ENCODE results near the gene TCERG1L. TPM values are rescaled to one million over a fixed set of nuclear protein-coding genes. Genes with fewer than 3 reads are reported as not detected.

TCERG1L gene
- total RNA-seq, 6 experiments from 2014 or later: not detected

- H3K9me3 ChIP-seq: no peaks in the 10 kb centered on the region
- no peaks in the 10 kb centered on the region for H3K36me3 ChIP-seq
- no peaks in the 10 kb centered on the region for H3K4me1 ChIP-seq
- ATAC-seq (no peak), DNase-seq (no peak)
- TF ChIP-seq POLR2A (IDR thresholded peaks at IDR 0.05) (no peak), CTCF (IDR thresholded peaks at IDR 0.05) (no peak)
- no peak overlapping the region for H3K27ac ChIP-seq
- no peak overlapping the region for H3K4me3 ChIP-seq
- WGBS (ENCODE audit: insufficient coverage, low coverage, low lambda C conversion rate, missing lambda C conversion rate): 47% methylated on average over 12 of the region's 26 CpGs
- intact Hi-C loops (cut with DNase I): no loop called here
- H3K27me3 ChIP-seq: no peaks in the 10 kb centered on the region
Measured at GRCh38 chr10:131206111-131206995, 105.2 kb downstream of the TCERG1L start.

- 79% methylated on average over 6 of the region's 9 CpGs for WGBS (ENCODE audit: insufficient coverage, low coverage, low lambda C conversion rate, missing lambda C conversion rate)
- no peaks in the 10 kb centered on the region for H3K4me1 ChIP-seq
- H3K27ac ChIP-seq: no peak overlapping the region
- intact Hi-C loops (cut with DNase I): no loop called here
- H3K9me3 ChIP-seq: no peaks in the 10 kb centered on the region
- H3K4me3 ChIP-seq: no peak overlapping the region
- TF ChIP-seq CTCF (IDR thresholded peaks at IDR 0.05) (no peak), POLR2A (IDR thresholded peaks at IDR 0.05) (no peak)
- no peak for DNase-seq
- no peak for ATAC-seq
- H3K36me3 ChIP-seq: no peaks in the 10 kb centered on the region
- H3K27me3 ChIP-seq: no peaks in the 10 kb centered on the region
Measured at GRCh38 chr10:131205556-131205955, 106.0 kb downstream of the TCERG1L start.

GRCh38 chr10:131204406-131205152, 106.9 kb downstream of the TCERG1L start:
- H3K4me1 ChIP-seq: no peaks in the 10 kb centered on the region
- H3K4me3 ChIP-seq: no peak overlapping the region
- DNase-seq (no peak), ATAC-seq (no peak)
- no peaks in the 10 kb centered on the region for H3K27me3 ChIP-seq
- intact Hi-C loops (cut with DNase I): no loop called here
- no peak for TF ChIP-seq POLR2A (IDR thresholded peaks at IDR 0.05)
- no peak for TF ChIP-seq CTCF (IDR thresholded peaks at IDR 0.05)
- no peak overlapping the region for H3K27ac ChIP-seq
- 60% methylated on average over 3 of the region's 11 CpGs for WGBS (ENCODE audit: insufficient coverage, low coverage, low lambda C conversion rate, missing lambda C conversion rate)
- H3K9me3 ChIP-seq: no peaks in the 10 kb centered on the region
- no peaks in the 10 kb centered on the region for H3K36me3 ChIP-seq

- Histone ChIP-seq H3K4me1 (no peaks in the 10 kb centered on the region), H3K27ac (no peak overlapping the region), H3K9me3 (no peaks in the 10 kb centered on the region), H3K4me3 (no peak overlapping the region), H3K27me3 (no peaks in the 10 kb centered on the region), H3K36me3 (no peaks in the 10 kb centered on the region)
- ATAC-seq (no peak), DNase-seq (no peak)
- intact Hi-C loops (cut with DNase I): no loop called here
- TF ChIP-seq POLR2A (IDR thresholded peaks at IDR 0.05) (no peak), CTCF (IDR thresholded peaks at IDR 0.05) (no peak)
- WGBS (ENCODE audit: insufficient coverage, low coverage, low lambda C conversion rate, missing lambda C conversion rate): 85% methylated on average over 12 of the region's 22 CpGs
Measured at GRCh38 chr10:131203456-131204357, 107.8 kb downstream of the TCERG1L start.
